Limb (tissue), 2 donors: ENCODE data around the gene PARD3.
A peak's percentile ranks its signal among the peaks of the same experiment; 100 is the strongest.

ENCODE experiments used
- DNase-seq, 2 donors: peaks; one replicate each; pipeline ENCODE4 v3.0.0-alpha.2; 2016; ENCODE audit errors: extremely low spot score in 2 of 2

Gene PARD3

GRCh38 chr10:34320265-34320664 lies 494.8 kb downstream of the PARD3 start:
- no peak for DNase-seq

DNA sequence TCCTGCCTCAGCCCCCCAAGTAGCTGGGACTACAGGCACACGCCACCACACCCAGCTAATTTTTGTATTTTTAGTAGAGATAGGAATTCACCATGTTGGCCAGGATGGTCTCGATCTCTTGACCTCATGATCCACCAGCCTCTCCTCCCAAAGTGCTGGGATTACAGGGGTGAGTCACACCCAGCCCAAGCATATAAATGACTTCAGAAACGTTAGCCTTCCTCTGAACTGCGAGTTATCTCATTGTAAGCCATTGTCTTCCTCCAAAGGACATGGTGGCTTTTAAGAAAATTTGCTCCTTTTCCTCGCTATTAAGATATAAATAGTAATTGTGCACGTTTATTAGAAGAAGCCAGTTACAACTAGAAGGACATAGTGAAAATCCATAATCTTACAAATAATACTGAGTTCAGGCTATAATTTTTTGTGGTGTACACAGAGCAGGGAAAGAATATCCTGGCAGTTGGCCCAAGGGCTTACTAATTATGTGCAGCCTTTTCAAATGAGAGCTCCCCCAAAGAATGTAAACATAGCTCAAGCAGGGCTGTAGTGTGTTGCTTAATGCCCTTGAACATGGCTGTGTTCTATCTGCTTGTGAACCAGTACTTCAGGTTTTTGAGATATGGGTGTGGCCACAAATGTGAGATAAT lies 495.8 kb downstream of the PARD3 start:
- peak in 1 of 2 donors; percentile 35 for DNase-seq

DNA sequence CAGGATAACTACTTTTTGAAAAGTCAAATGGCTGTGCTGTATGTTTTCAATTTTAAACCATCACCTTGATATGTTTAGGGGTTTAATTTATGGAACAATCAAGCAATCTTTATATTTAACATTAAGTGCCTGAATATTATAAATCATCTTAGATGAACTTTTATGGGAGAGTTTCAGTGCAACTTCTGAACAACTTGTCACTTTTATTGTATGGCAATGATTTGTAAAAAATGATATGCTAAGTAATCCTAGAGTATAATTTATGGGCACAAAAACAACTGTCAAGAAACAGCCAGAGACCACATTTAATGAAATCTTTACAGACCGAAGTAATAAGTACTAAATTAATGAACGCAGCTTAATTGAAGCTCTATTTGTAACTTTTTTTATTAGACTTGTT lies 498.9 kb downstream of the PARD3 start:
- no peak for DNase-seq

DNA sequence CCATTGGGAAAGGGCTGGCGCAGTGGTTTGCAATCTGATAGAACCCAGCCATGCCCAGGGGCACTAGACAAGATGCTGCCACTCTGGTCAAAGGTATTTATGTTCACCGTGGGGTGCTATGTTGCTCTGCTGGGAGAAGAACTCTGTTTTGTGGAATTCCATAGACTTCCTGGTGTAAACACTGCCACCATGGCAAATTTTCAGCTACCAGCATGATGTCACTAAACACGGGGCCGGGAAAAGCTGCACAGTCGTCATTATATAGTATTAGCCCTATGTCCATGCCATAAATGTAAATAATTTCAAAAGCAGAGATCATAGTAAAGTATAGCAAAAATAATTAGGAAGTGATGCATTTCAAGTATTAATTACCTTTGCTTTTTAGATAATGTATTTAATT lies 500.6 kb downstream of the PARD3 start:
- DNase-seq: no peak

DNA sequence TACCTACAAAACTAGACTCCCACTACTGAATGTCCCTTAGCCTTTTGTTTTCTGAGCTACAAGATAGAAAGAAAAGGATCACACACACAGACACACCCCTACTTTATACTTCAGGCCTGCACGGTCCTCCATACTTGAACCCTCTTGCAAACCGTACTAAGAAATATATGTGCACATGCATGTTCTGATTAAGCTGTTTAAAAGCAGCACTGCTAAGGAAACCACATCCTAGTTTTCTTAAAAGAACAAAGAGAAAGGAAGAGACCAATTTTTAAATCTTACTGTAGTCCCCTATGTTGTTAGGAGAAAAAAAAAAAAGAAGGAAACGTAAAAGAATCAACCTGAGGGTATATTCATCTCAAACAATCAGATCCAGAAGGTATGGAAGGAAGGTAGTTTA lies 501.2 kb downstream of the PARD3 start:
- no peak for DNase-seq

DNA sequence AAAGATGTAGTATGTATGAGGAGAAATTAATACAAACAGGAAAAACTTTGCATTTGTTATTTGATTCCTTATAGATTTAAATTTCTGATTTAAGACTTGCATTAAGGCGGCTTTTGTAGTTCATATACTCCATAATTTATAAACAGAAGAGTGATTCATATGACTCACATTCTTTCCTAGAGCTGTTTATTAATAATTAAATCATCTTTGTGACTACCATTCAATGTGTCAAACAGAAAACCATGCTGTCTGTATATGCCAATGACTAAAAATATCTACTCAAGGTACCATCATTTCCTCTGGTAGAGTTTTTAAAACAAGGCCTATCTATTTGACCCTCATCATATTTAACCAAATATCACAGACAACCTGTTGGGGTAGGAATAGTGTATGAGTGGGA lies 501.7 kb downstream of the PARD3 start:
- no peak for DNase-seq

DNA sequence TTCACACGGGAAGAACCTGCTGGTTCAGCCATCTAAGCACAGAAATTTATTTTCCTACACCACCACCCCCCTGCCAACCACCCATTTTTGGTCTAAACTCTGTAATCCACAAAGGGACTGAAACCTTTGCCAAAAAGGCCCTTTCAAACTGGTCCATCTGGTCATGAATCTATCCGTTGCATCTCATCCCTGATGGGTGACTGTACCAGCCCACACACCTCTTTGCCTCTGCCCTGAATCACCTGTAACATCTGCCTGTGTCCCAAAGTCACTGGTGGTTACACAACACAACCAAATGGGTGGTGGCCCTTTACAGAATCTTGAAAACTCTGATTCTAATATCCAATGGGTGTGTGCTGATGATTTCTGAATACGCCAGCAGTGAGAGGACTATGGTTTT lies 503.4 kb downstream of the PARD3 start:
- DNase-seq: no peak

DNA sequence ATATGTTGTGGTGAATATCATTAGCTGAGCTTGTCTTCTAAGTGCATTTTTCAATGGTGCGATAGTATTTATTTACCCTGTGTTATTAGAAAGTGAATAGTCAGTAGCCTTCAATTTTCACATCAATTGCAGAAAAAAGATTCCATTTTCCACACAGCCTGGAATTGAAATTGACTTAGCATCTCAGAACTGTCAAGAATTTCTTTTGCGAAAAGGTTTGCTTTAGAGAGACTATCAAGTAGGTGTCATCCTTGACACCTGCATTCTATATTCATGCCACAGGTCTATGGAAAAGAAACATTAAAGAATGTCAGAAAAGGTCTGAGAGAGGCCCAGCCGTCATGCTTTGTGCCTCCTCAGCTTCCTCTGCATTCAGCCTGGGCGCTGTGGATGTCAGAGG lies 504.9 kb downstream of the PARD3 start:
- no peak for DNase-seq

DNA sequence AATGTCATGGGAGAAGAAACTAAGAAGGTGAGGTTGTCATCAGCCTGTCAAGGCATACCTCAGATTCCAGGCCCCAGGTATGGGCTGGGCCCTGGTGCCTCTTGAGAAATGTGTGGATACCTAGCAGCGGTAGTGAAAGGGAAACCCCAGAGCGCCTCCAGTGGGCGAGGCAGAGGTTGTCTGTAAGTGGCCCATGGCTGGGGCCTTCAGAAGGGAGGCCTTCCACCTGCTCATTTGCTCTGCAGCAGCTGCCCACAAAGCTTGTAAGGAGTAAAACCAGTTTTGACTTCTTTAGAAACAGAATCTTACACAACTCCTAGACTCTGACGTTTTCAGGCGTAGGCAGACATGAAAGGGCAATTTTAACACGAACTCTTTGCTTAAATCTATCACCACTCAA lies 509.9 kb downstream of the PARD3 start:
- peak in 1 of 2 donors; percentile 44 for DNase-seq

GRCh38 chr10:34303022-34303421 lies 512.1 kb downstream of the PARD3 start:
- DNase-seq: no peak

- DNase-seq: no peak
Measured at GRCh38 chr10:34299105-34299611, 515.9 kb downstream of the PARD3 start.

GRCh38 chr10:34298346-34298818 lies 516.7 kb downstream of the PARD3 start:
- no peak for DNase-seq

DNA sequence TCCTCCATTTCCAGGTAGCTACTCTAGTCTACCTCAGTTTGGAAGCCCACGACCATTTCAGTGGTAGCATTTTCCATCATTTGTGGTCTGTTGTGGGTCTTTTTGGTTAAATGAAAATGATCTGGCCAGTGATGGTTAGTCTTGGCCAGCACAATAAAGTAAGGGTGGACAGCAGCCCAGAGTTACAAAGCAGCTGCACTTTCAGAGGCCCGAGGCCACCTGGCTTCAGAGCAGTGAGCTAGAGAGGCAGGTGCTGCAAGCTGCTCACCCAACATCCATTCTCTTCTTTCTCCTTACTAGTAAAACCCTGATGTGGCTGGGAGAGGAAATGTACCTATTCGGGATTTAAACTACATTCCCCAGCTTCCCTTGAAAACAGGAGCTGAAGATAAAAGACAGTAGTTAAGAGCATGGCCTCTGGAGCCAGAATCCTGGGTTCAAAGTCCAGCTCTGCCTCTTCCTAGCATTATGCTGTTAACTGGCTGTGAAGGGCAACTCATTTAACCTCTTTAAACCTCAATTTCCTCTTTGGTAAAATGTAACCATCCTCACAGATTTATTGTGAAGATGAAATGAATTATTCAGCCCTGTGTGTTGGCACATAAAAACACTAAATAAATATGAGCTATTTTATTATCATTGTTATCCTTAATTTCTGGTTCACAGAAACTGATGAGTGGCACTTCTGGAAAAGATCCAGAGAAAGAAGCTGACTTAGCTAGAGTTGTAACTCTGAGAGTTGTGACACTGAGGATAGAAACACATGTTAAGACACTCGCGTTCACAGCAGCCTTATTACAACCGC lies 517.4 kb downstream of the PARD3 start:
- no peak for DNase-seq

DNA sequence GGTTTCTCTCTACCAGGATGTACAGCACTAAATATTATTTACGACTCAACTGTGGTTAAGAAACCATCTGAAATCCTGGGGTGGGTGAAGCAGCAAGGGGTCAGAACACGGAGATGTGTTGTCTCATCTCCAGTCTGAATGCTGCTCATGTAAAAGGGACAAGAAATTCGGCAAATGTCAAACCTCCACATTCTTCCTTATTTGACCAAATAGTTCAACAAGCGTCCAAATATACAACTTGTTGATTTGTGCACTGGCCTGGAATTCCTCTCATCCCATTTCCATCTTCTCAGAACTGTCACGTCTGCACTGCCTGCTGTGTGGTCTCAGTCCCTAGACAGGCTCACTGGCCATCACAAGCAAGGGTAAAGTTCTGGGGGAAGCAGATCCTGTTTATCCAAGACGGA lies 520.0 kb downstream of the PARD3 start:
- no peak for DNase-seq

- no peak for DNase-seq
Measured at GRCh38 chr10:34294137-34294536, 521.0 kb downstream of the PARD3 start.

- no peak for DNase-seq
Measured at GRCh38 chr10:34292675-34293074, 522.4 kb downstream of the PARD3 start.

GRCh38 chr10:34292194-34292565 lies 522.9 kb downstream of the PARD3 start:
- DNase-seq: no peak

- DNase-seq: no peak
Measured at GRCh38 chr10:34291466-34292193, 523.5 kb downstream of the PARD3 start.

DNA sequence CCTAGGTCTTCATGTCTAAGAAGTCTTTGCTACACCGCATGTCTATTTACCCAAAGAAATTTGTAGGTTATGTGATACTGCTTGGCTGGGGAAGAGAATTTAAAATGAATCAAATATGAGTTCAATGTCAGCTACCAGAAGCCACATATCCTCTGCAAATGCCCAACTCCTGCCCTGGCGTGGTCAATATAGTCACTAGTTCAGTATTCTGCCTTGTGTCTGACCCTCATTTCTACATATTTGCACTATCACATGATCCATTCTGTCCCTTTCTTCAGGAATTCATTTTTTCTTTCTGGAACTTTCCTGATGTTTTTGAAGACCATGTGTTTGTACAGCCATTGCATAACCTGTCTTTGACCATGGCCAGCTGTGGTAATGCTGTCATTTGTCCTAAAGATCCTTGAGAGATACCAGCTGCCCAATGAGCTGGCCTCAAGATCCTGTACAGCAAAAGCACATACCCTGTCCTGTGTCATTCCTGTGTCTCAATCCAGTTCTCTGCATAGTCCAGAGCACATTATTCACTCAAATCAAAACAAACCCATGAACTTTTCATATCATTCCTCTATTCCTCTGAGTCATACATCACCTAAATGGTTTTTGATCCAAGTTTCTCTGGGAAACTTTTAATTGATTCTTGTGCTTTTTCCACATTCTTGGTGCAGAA lies 524.5 kb downstream of the PARD3 start:
- DNase-seq: no peak

GRCh38 chr10:34288634-34289033 lies 526.5 kb downstream of the PARD3 start:
- DNase-seq: no peak

DNA sequence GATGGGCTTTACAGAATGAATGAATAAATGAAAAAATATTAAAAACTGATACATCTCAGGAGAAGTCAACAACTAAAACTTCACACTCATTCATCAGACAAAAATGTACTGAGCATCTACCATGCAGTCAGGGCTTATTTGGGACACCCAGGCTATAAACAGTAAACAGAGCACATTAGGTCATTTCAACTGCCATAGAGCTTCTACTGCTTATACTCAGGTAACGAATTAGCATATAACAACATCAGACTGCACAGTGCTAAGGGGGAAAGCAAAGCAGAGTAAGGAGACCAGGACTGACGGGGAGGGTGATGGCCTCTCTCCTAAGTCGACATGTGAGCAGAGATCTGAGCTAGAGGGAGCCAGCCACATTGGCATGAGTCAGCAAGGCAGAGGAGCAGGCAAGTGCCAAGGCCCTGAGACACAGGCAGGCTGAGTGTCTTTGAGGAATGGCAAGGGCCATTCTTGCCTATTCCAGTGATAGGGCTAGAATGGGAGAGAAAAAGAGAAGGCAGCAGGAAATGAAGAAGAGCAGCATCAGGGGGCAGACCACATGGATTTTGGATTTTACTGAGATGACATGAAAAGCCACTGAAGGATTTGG lies 528.9 kb downstream of the PARD3 start:
- DNase-seq: no peak
